Measurements from ENCODE around the gene ANO4. TPM values are rescaled to one million over a fixed set of nuclear protein-coding genes. Genes with fewer than 3 reads are reported as not detected.

The ANO4 gene
- total and polyA plus RNA-seq, 2 of the 8 experiments (the other 6 are each of a cell fraction or from before 2014, with no cell fraction given), result 1.1 to 3.4 TPM

DNA sequence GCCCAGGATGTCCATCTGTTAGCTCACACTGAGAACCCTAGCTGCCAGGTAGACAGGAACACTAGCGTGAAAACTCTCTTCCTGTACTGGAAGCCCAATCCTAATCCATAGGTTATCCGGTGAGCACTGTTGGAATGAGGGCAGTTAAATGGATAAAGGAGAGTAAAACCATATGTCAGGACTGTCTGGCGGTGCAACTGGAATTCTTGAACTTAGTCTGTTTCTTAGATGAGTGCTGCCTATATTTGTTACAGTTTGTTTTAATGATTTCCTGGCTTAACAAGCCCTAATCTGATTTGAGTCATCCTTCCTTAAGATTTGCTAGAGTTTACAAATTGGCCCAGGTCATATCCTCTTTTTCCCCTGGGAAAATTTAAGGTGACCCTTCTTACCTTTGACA is 104.7 kb downstream of the ANO4 start:
- no peak overlapping the region for H2BK15ac ChIP-seq (ENCODE audit: low read length)
- H3K27me3 ChIP-seq (replicated peaks in 1 of 4; ENCODE audit: control insufficient read depth in 3 of 4, extremely low read depth in 1 of 4, insufficient read depth in 3 of 4, low read length in 3 of 4), result no peaks in the 10 kb centered on the region
- no peak for TF ChIP-seq SP4 (IDR thresholded peaks at IDR 0.05; ENCODE audit: low read length)
- no peak for TF ChIP-seq SIRT6 (IDR thresholded peaks at IDR 0.05; ENCODE audit: low read length)
- TF ChIP-seq HDAC2 (IDR thresholded peaks at IDR 0.05; ENCODE audit: borderline replicate concordance in 1 of 2, low read depth in 2 of 2, low read length in 2 of 2), result no peak
- no peak for TF ChIP-seq JUN (IDR thresholded peaks at IDR 0.05; ENCODE audit: low read depth, low read length)
- no peak for TF ChIP-seq NANOG (IDR thresholded peaks at IDR 0.05; ENCODE audit: insufficient read depth, low read depth, low read length, poor library complexity, severe bottlenecking)
- no peak for TF ChIP-seq KDM5A (IDR thresholded peaks at IDR 0.05; ENCODE audit: low read length)
- no peak for TF ChIP-seq CHD1 (IDR thresholded peaks at IDR 0.05; ENCODE audit: low read depth, low read length)
- H3K36me3 ChIP-seq (ENCODE audit: control insufficient read depth in 2 of 4, insufficient read depth in 4 of 4, low read length in 3 of 4), result no peaks in the 10 kb centered on the region
- H3K79me2 ChIP-seq (ENCODE audit: control insufficient read depth in 1 of 2, insufficient read depth in 2 of 2, low read length in 2 of 2), result no peaks in the 10 kb centered on the region
- H3K9ac ChIP-seq (replicated peaks in 1 of 4; ENCODE audit: extremely low read depth in 1 of 4, low read depth in 3 of 4, low read length in 3 of 4), result no peak overlapping the region
- DNase-seq (ENCODE audit: low read depth in 1 of 2, low spot score in 2 of 2) (no peak), FAIRE-seq (no peak)
- H2BK5ac ChIP-seq (ENCODE audit: low read depth, low read length), result no peak overlapping the region
- H3K23ac ChIP-seq (ENCODE audit: insufficient read length), result no peak overlapping the region
- CTCF ChIA-PET (ENCODE audit: partially characterized antibody), result no interaction called here
- no peaks in the 10 kb centered on the region for H3K23me2 ChIP-seq (ENCODE audit: low read depth, low read length)
- H3K14ac ChIP-seq (ENCODE audit: insufficient read length), result no peak overlapping the region
- no peaks in the 10 kb centered on the region for H3K9me3 ChIP-seq (ENCODE audit: insufficient read depth in 2 of 2, low read depth in 1 of 2, low read length in 1 of 2)
- no peak overlapping the region for H4K8ac ChIP-seq (ENCODE audit: extremely low read depth, insufficient read depth, low read length)
- H4K20me1 ChIP-seq (replicated peaks in 1 of 2; ENCODE audit: control insufficient read depth in 1 of 2, insufficient read depth in 2 of 2, low read length in 2 of 2), result no peaks in the 10 kb centered on the region
- H2BK120ac ChIP-seq (replicated peaks; ENCODE audit: low read depth, low read length), result no peak overlapping the region
- POLR2A ChIA-PET (ENCODE audit: partially characterized antibody), result no interaction called here
- no peaks in the 10 kb centered on the region for H3K4me1 ChIP-seq (replicated peaks in 1 of 4; ENCODE audit: control insufficient read depth in 3 of 4, insufficient read depth in 4 of 4, low read length in 3 of 4)
- H2BK12ac ChIP-seq (ENCODE audit: low read depth, low read length), result no peak overlapping the region
- no peak overlapping the region for H4K5ac ChIP-seq (ENCODE audit: insufficient read length, low read depth, low read length)
- no peak overlapping the region for H3K4ac ChIP-seq (replicated peaks; ENCODE audit: insufficient read length, low read depth, low read length)
- no peak overlapping the region for H3K56ac ChIP-seq (replicated peaks; ENCODE audit: insufficient read length, low read depth, low read length)
- H3K4me2 ChIP-seq (ENCODE audit: insufficient read depth in 1 of 2, low read depth in 2 of 2, low read length in 2 of 2), result no peak overlapping the region
- no peak overlapping the region for H3K4me3 ChIP-seq (ENCODE audit: extremely low read depth in 1 of 4, insufficient read depth in 2 of 4, low read depth in 3 of 4, low read length in 4 of 4)
- H4K91ac ChIP-seq (replicated peaks; ENCODE audit: insufficient read length, low read length), result no peak overlapping the region
- H3K79me1 ChIP-seq (ENCODE audit: low read depth, low read length), result no peaks in the 10 kb centered on the region
- no peak overlapping the region for H2AFZ ChIP-seq (ENCODE audit: low read length)
- 94% methylated on average over 3 of the region's 3 CpGs; no CpG with 5 or more reads in 1 of the 2 experiments for WGBS, 2 experiments (ENCODE audit: extremely low coverage in 1 of 2, insufficient coverage in 1 of 2, insufficient read length in 1 of 2, insufficient replicate concordance in 2 of 2, low coverage in 1 of 2, low lambda C conversion rate in 2 of 2, missing lambda C conversion rate in 1 of 2)
- no peak overlapping the region for H2AK5ac ChIP-seq (ENCODE audit: low read depth, low read length)
- H2BK20ac ChIP-seq (ENCODE audit: low read length), result no peak overlapping the region
- H3K27ac ChIP-seq (ENCODE audit: low read depth, low read length), result no peak overlapping the region
- no peak overlapping the region for H3K18ac ChIP-seq (ENCODE audit: extremely low read depth, low read length)
